HEK293T (cell line): Measurements from ENCODE around the gene SLC18A3.

Source experiments
- BHLHE40 ChIP-seq: fragments of 450-650 bp; IDR thresholded peaks from 2 replicates; pipeline ENCODE4 v1.6.1; 2016; ENCODE audit warnings: mild to moderate bottlenecking, moderate library complexity, borderline replicate concordance
- CTBP1 ChIP-seq: fragments of 450-650 bp; IDR thresholded peaks from 2 replicates; pipeline ENCODE4 v1.6.1; 2016; ENCODE audit warnings: borderline replicate concordance
- ELF4 ChIP-seq: fragments of 450-650 bp; IDR thresholded peaks from 2 replicates; pipeline ENCODE4 v1.6.1; 2017; ENCODE audit warnings: antibody characterized with exemption
- SUZ12 ChIP-seq: fragments of 450-650 bp; IDR thresholded peaks from 2 replicates; pipeline ENCODE4 v1.6.1; 2016; ENCODE audit warnings: mild to moderate bottlenecking
- ZNF384 ChIP-seq: fragments of 450-650 bp; IDR thresholded peaks from 2 replicates; pipeline ENCODE4 v1.6.1; 2016

- TF ChIP-seq BHLHE40 = no peak
- no peak for TF ChIP-seq ELF4
- no peak for TF ChIP-seq CTBP1
- TF ChIP-seq SUZ12 = no peak
- no peak for TF ChIP-seq ZNF384
Measured at GRCh38 chr10:49645871-49646870, 36.1 kb downstream of the SLC18A3 start.
